ENCODE results near the gene EFNA4.

EFNA4 gene

DNA sequence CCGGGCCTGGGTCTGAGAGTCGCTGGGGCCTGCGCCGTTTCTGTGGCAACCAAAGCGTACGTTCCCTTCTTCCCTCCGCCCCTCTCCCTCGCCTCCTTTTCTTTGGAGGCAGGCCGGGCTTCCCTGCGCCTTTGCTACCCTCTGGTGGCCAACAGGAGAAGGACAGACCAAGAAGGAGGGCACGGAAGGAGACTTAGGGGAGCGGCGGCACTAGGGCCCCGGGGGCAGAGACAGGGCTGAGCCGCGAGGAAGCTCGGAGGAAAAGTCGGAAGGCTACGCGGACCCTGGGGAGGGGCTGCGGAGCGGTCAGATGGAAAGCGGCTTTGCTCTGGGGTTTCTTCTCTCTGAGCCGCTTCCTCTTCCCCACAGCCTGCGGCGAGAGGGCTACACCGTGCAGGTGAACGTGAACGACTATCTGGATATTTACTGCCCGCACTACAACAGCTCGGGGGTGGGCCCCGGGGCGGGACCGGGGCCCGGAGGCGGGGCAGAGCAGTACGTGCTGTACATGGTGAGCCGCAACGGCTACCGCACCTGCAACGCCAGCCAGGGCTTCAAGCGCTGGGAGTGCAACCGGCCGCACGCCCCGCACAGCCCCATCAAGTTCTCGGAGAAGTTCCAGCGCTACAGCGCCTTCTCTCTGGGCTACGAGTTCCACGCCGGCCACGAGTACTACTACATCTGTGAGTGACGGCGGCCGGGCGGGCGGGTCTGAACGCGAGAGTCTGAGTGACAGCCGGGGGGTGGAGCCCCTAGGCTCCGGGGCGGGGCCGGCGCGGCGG lies 21.4 kb downstream of the EFNA4 start:
- peaks cover 37% of the 10 kb centered on the region for H3K4me1 Mint-ChIP-seq
- H3K27me3 Mint-ChIP-seq (ENCODE audit: low read depth), result peaks cover 40% of the 10 kb centered on the region
- peaks cover 7% of the 10 kb centered on the region for H3K36me3 Mint-ChIP-seq (ENCODE audit: low read depth)
- no peaks in the 10 kb centered on the region for H3K9me3 Mint-ChIP-seq
- TF ChIP-seq, protein P1, sequence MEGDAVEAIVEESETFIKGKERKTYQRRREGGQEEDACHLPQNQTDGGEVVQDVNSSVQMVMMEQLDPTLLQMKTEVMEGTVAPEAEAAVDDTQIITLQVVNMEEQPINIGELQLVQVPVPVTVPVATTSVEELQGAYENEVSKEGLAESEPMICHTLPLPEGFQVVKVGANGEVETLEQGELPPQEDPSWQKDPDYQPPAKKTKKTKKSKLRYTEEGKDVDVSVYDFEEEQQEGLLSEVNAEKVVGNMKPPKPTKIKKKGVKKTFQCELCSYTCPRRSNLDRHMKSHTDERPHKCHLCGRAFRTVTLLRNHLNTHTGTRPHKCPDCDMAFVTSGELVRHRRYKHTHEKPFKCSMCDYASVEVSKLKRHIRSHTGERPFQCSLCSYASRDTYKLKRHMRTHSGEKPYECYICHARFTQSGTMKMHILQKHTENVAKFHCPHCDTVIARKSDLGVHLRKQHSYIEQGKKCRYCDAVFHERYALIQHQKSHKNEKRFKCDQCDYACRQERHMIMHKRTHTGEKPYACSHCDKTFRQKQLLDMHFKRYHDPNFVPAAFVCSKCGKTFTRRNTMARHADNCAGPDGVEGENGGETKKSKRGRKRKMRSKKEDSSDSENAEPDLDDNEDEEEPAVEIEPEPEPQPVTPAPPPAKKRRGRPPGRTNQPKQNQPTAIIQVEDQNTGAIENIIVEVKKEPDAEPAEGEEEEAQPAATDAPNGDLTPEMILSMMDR (IDR thresholded peaks at IDR 0.05; ENCODE audit: unreplicated experiment in 3 of 3), result peak; percentile 92 to 97 (median 94)
- peak overlapping the region; percentile 88 to 95 (median 90) for H3K4me3 Mint-ChIP-seq
- peak overlapping the region; percentile 50 to 94 (median 86) for H3K27ac Mint-ChIP-seq

DNA sequence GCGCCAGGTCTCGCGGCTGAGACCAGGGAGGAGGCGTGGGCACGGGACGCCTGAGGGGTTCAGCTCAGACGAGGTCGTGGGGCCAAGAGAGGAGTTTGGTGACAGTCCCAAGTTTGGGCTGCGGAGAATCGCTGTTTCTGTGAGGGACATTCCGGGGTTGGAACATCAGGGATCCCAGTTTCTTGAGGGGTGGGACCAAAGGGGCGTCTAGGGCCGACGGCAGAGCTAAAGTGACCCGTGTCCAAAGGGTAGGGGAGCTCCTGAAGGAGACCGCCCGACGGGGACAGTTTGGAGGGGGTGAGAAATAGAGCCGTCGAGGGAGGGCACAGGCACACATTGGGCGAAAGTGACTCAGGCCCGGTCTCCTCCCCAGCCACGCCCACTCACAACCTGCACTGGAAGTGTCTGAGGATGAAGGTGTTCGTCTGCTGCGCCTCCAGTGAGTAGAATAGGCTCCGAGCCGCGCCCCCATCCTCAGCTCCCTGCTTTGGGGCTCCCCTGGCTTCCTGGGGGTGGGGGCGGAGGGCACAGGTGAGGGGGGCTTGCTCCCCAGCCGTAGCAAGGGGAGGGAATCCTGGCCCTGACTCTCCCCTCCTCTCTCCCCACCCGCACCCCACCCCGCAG lies 22.1 kb downstream of the EFNA4 start:
- peaks cover 37% of the 10 kb centered on the region for H3K4me1 Mint-ChIP-seq
- H3K27me3 Mint-ChIP-seq (ENCODE audit: low read depth), result peaks cover 39% of the 10 kb centered on the region
- H3K27ac Mint-ChIP-seq, result peak overlapping the region; percentile 50 to 94 (median 86)
- peak overlapping the region; percentile 88 to 95 (median 90) for H3K4me3 Mint-ChIP-seq
- peaks cover 7% of the 10 kb centered on the region for H3K36me3 Mint-ChIP-seq (ENCODE audit: low read depth)
- no peaks in the 10 kb centered on the region for H3K9me3 Mint-ChIP-seq
- TF ChIP-seq, protein P1 (IDR thresholded peaks at IDR 0.05; ENCODE audit: unreplicated experiment in 3 of 3), result no peak

DNA sequence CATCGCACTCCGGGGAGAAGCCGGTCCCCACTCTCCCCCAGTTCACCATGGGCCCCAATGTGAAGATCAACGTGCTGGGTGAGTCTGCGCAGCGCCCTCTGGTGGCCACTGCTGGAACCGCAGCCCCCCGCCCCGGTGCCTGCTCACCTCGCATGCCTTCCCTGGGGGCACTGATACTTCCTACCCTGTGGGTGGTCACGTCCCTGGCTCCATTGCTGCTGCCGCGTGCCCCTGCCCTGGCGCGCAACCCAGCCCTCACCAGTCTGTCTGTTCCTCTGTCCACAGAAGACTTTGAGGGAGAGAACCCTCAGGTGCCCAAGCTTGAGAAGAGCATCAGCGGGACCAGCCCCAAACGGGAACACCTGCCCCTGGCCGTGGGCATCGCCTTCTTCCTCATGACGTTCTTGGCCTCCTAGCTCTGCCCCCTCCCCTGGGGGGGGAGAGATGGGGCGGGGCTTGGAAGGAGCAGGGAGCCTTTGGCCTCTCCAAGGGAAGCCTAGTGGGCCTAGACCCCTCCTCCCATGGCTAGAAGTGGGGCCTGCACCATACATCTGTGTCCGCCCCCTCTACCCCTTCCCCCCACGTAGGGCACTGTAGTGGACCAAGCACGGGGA lies 22.7 kb downstream of the EFNA4 start:
- H3K9me3 Mint-ChIP-seq, result no peaks in the 10 kb centered on the region
- peaks cover 37% of the 10 kb centered on the region for H3K4me1 Mint-ChIP-seq
- H3K27me3 Mint-ChIP-seq (ENCODE audit: low read depth), result peaks cover 34% of the 10 kb centered on the region
- TF ChIP-seq, protein P1 (IDR thresholded peaks at IDR 0.05; ENCODE audit: unreplicated experiment in 3 of 3), result peak; percentile 96 to 99 (median 98)
- H3K27ac Mint-ChIP-seq, result no peak overlapping the region
- peak overlapping the region; percentile 56 to 66 (median 63) for H3K4me3 Mint-ChIP-seq
- H3K36me3 Mint-ChIP-seq (ENCODE audit: low read depth), result peaks cover 7% of the 10 kb centered on the region

DNA sequence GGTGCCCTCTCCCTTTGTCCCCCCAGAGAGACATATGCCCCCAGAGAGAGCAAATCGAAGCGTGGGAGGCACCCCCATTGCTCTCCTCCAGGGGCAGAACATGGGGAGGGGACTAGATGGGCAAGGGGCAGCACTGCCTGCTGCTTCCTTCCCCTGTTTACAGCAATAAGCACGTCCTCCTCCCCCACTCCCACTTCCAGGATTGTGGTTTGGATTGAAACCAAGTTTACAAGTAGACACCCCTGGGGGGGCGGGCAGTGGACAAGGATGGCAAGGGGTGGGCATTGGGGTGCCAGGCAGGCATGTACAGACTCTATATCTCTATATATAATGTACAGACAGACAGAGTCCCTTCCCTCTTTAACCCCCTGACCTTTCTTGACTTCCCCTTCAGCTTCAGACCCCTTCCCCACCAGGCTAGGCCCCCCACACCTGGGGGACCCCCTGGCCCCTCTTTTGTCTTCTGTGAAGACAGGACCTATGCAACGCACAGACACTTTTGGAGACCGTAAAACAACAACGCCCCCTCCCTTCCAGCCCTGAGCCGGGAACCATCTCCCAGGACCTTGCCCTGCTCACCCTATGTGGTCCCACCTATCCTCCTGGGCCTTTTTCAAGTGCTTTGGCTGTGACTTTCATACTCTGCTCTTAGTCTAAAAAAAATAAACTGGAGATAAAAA lies 23.5 kb downstream of the EFNA4 start:
- Mint-ChIP-seq H3K27me3 (ENCODE audit: low read depth) (peaks cover 31% of the 10 kb centered on the region), H3K4me3 (peak overlapping the region; percentile 66 to 74 (median 69)), H3K27ac (no peak overlapping the region), H3K4me1 (peaks cover 34% of the 10 kb centered on the region), H3K9me3 (no peaks in the 10 kb centered on the region), H3K36me3 (ENCODE audit: low read depth) (peaks cover 7% of the 10 kb centered on the region)
- TF ChIP-seq, protein P1 (IDR thresholded peaks at IDR 0.05; ENCODE audit: unreplicated experiment in 3 of 3), result no peak

DNA sequence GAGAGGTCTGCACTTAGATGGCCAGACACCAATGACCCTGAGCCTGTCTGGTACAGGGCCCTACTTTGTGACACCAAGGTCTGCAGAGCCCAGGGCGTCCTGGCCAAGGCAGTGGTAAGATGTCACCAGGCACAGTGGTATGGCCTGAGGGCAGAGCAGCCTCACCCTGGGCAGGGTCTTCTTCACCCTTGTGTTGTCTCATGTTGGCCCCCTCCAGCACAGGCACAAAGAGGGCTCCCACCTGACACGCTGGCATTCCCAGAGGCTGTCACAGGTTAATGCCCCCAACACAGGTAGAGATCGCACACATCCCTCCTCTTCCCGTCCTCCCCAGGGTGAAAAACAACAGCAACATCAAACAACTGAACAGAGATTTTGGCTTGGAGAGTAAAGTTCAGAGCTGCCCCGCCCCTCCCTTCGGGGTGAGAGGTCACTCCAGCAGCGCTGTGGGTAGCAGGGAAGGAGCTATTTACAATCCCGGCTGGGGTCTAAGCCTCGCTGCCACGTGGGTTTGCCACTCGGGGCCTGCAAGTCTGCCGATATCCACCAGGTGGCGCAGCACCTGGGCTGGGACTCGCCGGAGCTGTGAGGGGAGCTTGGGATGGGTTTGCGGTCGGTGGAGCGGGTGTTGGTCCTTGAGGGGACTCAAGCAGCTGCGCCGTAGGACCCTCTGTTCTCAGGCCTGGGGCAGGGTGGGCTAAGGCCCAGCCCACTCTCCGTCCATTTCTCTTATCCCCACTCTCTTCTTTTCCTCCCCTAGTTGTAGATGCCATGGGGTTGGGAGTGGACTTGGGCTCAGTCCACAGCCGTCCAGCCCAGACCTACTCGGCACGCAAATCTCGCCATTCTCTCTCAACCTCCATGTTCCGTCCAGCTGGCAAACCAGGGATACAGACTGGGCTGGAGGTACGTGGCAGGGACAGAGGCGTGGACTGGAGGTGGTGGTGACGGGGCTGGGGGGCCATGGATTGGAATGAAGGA lies 27.8 kb downstream of the EFNA4 start:
- peaks cover 46% of the 10 kb centered on the region for H3K4me1 Mint-ChIP-seq
- no peaks in the 10 kb centered on the region for H3K9me3 Mint-ChIP-seq
- TF ChIP-seq, protein P1 (IDR thresholded peaks at IDR 0.05; ENCODE audit: unreplicated experiment in 3 of 3), result peak; percentile 95 to 98 (median 96)
- peaks cover 13% of the 10 kb centered on the region for H3K27me3 Mint-ChIP-seq (ENCODE audit: low read depth)
- peak overlapping the region in 1 of 3 experiments; percentile 26 for H3K4me3 Mint-ChIP-seq
- H3K27ac Mint-ChIP-seq, result peak overlapping the region in 1 of 3 experiments; percentile 70
- H3K36me3 Mint-ChIP-seq (ENCODE audit: low read depth), result peaks cover 7% of the 10 kb centered on the region
